Progenitor cell of endocrine pancreas (in vitro differentiated cells): Measurements from ENCODE around the gene ANKRD17. TPM values are rescaled to one million over a fixed set of nuclear protein-coding genes. Genes with fewer than 3 reads are reported as not detected.
"Not testable (repeated sequence)": the region's sequence is repeated elsewhere in the genome, so short reads cannot be mapped to it uniquely, and the experiment has no call there.

Experiments
- DNase-seq: peaks from one replicate; pipeline ENCODE4 v3.0.0; 2021; ENCODE audit warnings: low spot score; ENCODE audit not compliant: unreplicated experiment
- H3K27ac Mint-ChIP-seq: 2 replicates; pipeline ENCODE4 v1.8.0; 2021; ENCODE audit warnings: mild to moderate bottlenecking, moderate library complexity, mixed read lengths
- H3K27me3 Mint-ChIP-seq: 2 replicates; pipeline ENCODE4 v1.8.0; 2021; ENCODE audit warnings: mixed read lengths
- H3K36me3 Mint-ChIP-seq: 2 replicates; pipeline ENCODE4 v1.8.0; 2022; ENCODE audit warnings: mixed read lengths; ENCODE audit not compliant: insufficient read depth
- H3K4me1 Mint-ChIP-seq: 2 replicates; pipeline ENCODE4 v1.8.0; 2021; ENCODE audit warnings: low read depth, mixed read lengths
- H3K4me3 Mint-ChIP-seq: 2 replicates; pipeline ENCODE4 v1.8.0; 2021; ENCODE audit warnings: low read depth, mild to moderate bottlenecking, moderate library complexity, mixed read lengths
- H3K9me3 Mint-ChIP-seq: 2 replicates; pipeline ENCODE4 v1.8.0; 2021; ENCODE audit warnings: low read depth, mixed read lengths
- CTCF ChIP-seq: fragments of 200-600 bp; sonication (generic); IDR thresholded peaks from one replicate; pipeline ENCODE4 v1.5.0; 2021; ENCODE audit warnings: antibody characterized with exemption, mild to moderate bottlenecking; ENCODE audit not compliant: unreplicated experiment
- total RNA-seq: library from RNA; stranded (reverse); gene quantifications from 2 replicates; pipeline ENCODE4 v1.2.1, GENCODE V29; 2021

The ANKRD17 gene
- total RNA-seq, 1 donor from 2014 or later = 90.8 TPM

- no peak for TF ChIP-seq CTCF
- H3K4me3 Mint-ChIP-seq = no peak overlapping the region
- no peak overlapping the region for H3K27ac Mint-ChIP-seq
- H3K4me1 Mint-ChIP-seq = peaks cover 1% of the 10 kb centered on the region
- peaks cover 12% of the 10 kb centered on the region for H3K36me3 Mint-ChIP-seq
- DNase-seq = no peak
- no peaks in the 10 kb centered on the region for H3K27me3 Mint-ChIP-seq
- peaks cover 4% of the 10 kb centered on the region for H3K9me3 Mint-ChIP-seq
Measured at GRCh38 chr4:73211968-73212367, 46.6 kb downstream of the ANKRD17 start.

DNA sequence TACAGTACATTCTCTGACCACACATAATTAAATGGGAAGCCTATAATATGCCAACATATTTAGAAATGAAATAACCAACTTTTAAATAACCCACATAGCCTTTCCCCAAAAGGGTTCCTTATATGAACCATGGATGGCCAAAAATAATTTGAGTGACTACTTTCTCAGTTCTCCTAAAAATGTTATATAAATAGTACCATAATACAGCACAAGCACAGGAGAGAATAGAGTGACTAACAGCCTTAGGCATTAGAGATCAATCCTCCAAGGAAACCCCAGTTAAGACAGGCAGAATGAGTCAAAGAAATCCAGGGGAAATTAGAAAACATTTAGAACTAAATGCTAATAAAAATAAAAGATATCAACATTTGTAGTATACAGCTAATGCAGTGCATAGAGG is 50.2 kb downstream of the ANKRD17 start:
- H3K27me3 Mint-ChIP-seq = no peaks in the 10 kb centered on the region
- no peak overlapping the region for H3K4me3 Mint-ChIP-seq
- no peak for DNase-seq
- H3K36me3 Mint-ChIP-seq = peaks cover 26% of the 10 kb centered on the region
- H3K27ac Mint-ChIP-seq = no peak overlapping the region
- no peak for TF ChIP-seq CTCF
- peaks cover 13% of the 10 kb centered on the region for H3K9me3 Mint-ChIP-seq
- peaks cover 1% of the 10 kb centered on the region for H3K4me1 Mint-ChIP-seq

DNA sequence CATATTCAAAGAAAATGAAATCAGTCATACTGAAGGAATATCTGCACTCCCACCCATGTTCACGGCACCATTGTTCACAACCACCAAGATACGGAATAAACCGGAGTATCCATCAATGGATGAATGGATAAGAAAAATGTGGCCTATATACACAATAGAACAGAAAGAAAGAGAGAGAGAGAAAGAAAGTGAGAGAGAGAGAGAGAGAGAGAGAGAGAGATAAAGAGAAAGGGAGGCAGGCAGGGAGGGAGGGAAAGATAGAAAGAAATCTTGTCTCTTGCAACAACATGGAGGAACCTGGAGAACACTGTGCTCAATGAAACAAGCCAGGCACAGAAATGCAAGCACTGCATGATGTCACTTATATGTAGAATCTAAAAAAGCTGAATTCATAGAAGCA is 52.4 kb downstream of the ANKRD17 start:
- TF ChIP-seq CTCF = no peak
- H3K36me3 Mint-ChIP-seq = peaks cover 29% of the 10 kb centered on the region
- no peak overlapping the region for H3K4me3 Mint-ChIP-seq
- H3K27me3 Mint-ChIP-seq = no peaks in the 10 kb centered on the region
- H3K27ac Mint-ChIP-seq = no peak overlapping the region
- H3K4me1 Mint-ChIP-seq = peaks cover 6% of the 10 kb centered on the region
- no peak for DNase-seq
- H3K9me3 Mint-ChIP-seq = peaks cover 16% of the 10 kb centered on the region

DNA sequence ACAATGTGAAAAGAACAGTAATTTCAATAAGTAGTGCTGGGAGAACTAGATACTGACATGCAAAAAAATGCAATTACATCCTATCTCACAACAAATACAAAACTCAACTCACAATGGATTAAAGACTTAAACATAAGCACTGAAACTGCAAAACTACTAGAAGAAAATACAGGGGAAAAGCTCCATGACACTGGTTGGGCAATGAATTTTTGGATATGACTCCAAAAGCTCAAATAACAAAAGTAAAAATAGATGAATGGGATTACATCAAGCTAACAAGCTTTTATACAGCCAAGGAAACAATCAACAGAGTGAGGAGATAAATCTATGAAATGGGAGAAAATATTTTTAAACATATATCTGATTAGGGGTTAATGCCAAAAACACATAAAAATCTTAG is 53.1 kb downstream of the ANKRD17 start:
- H3K27ac Mint-ChIP-seq = no peak overlapping the region
- peaks cover 7% of the 10 kb centered on the region for H3K4me1 Mint-ChIP-seq
- no peak for TF ChIP-seq CTCF
- no peaks in the 10 kb centered on the region for H3K27me3 Mint-ChIP-seq
- no peak for DNase-seq
- peaks cover 27% of the 10 kb centered on the region for H3K36me3 Mint-ChIP-seq
- peaks cover 16% of the 10 kb centered on the region for H3K9me3 Mint-ChIP-seq
- H3K4me3 Mint-ChIP-seq = no peak overlapping the region

DNA sequence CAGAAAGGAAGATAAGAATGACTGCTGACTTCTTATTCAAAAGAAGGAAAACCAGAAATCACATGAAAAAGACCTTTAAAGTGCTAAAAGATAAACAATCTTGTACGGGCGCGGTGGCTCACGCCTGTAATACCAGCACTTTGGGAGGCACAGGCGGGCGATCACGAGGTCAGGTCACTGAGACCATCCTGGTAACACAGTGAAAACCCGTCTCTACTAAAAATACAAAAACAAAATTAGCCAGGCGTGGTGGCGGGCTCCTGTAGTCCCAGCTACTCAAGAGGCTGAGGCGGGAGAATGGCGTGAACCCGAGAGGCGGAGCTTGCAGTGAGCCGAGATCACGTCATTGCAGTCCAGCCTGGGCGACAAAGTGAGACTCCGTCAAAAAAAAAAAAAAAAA is 54.6 kb downstream of the ANKRD17 start:
- H3K27me3 Mint-ChIP-seq, H3K4me3 Mint-ChIP-seq, DNase-seq, H3K27ac Mint-ChIP-seq: not testable (repeated sequence)
- Mint-ChIP-seq H3K4me1 (peaks cover 11% of the 10 kb centered on the region), H3K36me3 (peaks cover 27% of the 10 kb centered on the region), H3K9me3 (peaks cover 16% of the 10 kb centered on the region)

DNA sequence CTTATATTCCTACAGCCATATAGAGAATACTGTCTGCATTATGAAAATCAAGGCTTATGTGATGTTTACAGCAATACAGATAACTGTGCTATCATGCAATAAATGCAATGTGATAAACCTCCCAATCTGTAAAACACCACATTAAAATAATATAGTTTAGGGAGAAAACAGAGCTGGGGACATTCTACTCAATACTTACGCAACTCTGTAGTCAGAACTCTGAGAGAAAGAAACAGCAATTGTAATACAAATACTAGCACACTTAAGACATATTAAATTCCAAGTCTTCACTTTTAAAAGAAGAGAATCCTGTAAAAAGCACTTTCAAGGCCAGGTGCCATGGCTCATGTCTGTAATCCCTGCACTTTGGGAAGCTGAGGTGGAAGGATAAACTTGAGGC is 61.4 kb downstream of the ANKRD17 start:
- no peak for TF ChIP-seq CTCF
- Mint-ChIP-seq H3K9me3 (no peaks in the 10 kb centered on the region), H3K27ac (no peak overlapping the region), H3K36me3 (no peaks in the 10 kb centered on the region), H3K27me3 (no peaks in the 10 kb centered on the region), H3K4me1 (peaks cover 7% of the 10 kb centered on the region), H3K4me3 (no peak overlapping the region)
- no peak for DNase-seq
